K562 (cell line): Measurements from ENCODE around the gene KLF1. TPM values are rescaled to one million over a fixed set of nuclear protein-coding genes. Genes with fewer than 3 reads are reported as not detected.

ENCODE experiments used
- CBX2 ChIP-seq: fragments of 200-600 bp; sonication (generic); IDR thresholded peaks from one replicate; pipeline ENCODE4 v1.6.1; 2012; ENCODE audit warnings: mild to moderate bottlenecking, low read length, inconsistent platforms; ENCODE audit not compliant: insufficient read depth, poor library complexity, severe bottlenecking
- CBX3 ChIP-seq, 2 experiments: IDR thresholded peaks; 1 replicate in 1 of 2; 2 replicates in 1 of 2; pipeline ENCODE4 v1.6.1; 2012; ENCODE audit warnings: inconsistent platforms in 2 of 2, low read length in 2 of 2, borderline replicate concordance in 1 of 2, control low read depth in 1 of 2
- CGGBP1 ChIP-seq: fragments of 250-450 bp; sonication (Bioruptor Pico); IDR thresholded peaks from 2 replicates; pipeline ENCODE4 v1.9.0; 2021; ENCODE audit warnings: mild to moderate bottlenecking
- HDAC3 ChIP-seq: fragments of 450-650 bp; IDR thresholded peaks from 2 replicates; pipeline ENCODE4 v1.6.1; 2018; ENCODE audit warnings: borderline replicate concordance, mild to moderate bottlenecking, moderate library complexity; ENCODE audit not compliant: partially characterized antibody
- HNRNPK ChIP-seq: fragments of 200-400 bp; formaldehyde crosslinking; IDR thresholded peaks from one replicate; pipeline ENCODE4 v1.6.1; 2018; ENCODE audit warnings: mild to moderate bottlenecking, low read depth, low read length; ENCODE audit not compliant: poor library complexity, severe bottlenecking
- KDM2B ChIP-seq: fragments of 250-450 bp; sonication (Bioruptor Pico); IDR thresholded peaks from 2 replicates; pipeline ENCODE4 v1.8.0; 2021; ENCODE audit warnings: mild to moderate bottlenecking, moderate library complexity
- KDM5B ChIP-seq: fragments of 200-600 bp; sonication (generic); IDR thresholded peaks from 2 replicates; pipeline ENCODE4 v1.6.1; 2012; ENCODE audit warnings: low read depth, mild to moderate bottlenecking, moderate library complexity, low read length, control low read depth, inconsistent platforms; ENCODE audit not compliant: insufficient replicate concordance
- MAFG ChIP-seq: fragments of 450-650 bp; conservative IDR thresholded peaks from 2 replicates; pipeline ENCODE4 v1.6.1; 2016; ENCODE audit warnings: missing genetic modification characterization, missing compliant biosample characterization
- NR2C1 ChIP-seq, 2 experiments: fragments of 450-650 bp; IDR thresholded peaks; 2 replicates each; pipeline ENCODE4 v1.6.1; 2017; ENCODE audit warnings: mild to moderate bottlenecking in 2 of 2, antibody characterized with exemption in 1 of 2, inconsistent platforms in 1 of 2, missing compliant biosample characterization in 1 of 2, missing genetic modification characterization in 1 of 2
- NR3C1 ChIP-seq: sonication (generic); formaldehyde crosslinking; IDR thresholded peaks from 2 replicates; pipeline ENCODE4 v1.8.1; 2022; ENCODE audit warnings: missing genetic modification reagents
- NRF1 ChIP-seq, 2 experiments: fragments of 450-650 bp; IDR thresholded peaks in 1 of 2; conservative IDR thresholded peaks in 1 of 2; 2 replicates each; pipeline ENCODE4 v1.6.1; 2014; ENCODE audit warnings: mild to moderate bottlenecking in 2 of 2
- RBM14 ChIP-seq: fragments of 200-400 bp; formaldehyde crosslinking; IDR thresholded peaks from 2 replicates; pipeline ENCODE4 v1.6.1; 2018; ENCODE audit warnings: low read depth, mild to moderate bottlenecking, low read length, moderate library complexity, borderline replicate concordance; ENCODE audit not compliant: insufficient read depth
- STAT5A ChIP-seq: IDR thresholded peaks from 2 replicates; pipeline ENCODE4 v1.6.1; 2012; ENCODE audit warnings: low read length, inconsistent platforms, borderline replicate concordance
- TFAP4 ChIP-seq: sonication (generic); formaldehyde crosslinking; IDR thresholded peaks from 2 replicates; pipeline ENCODE4 v1.8.0; 2022; ENCODE audit warnings: missing genetic modification reagents, mild to moderate bottlenecking, moderate library complexity, borderline replicate concordance
- THAP7 ChIP-seq: fragments of 250-450 bp; sonication (Bioruptor Pico); IDR thresholded peaks from 2 replicates; pipeline ENCODE4 v1.5.0; 2021
- XRCC3 ChIP-seq: fragments of 450-650 bp; IDR thresholded peaks from 2 replicates; pipeline ENCODE4 v1.6.1; 2017; ENCODE audit warnings: mild to moderate bottlenecking, moderate library complexity
- YBX1 ChIP-seq: fragments of 450-650 bp; IDR thresholded peaks from 2 replicates; pipeline ENCODE4 v1.7.1; 2016; ENCODE audit warnings: mild to moderate bottlenecking
- ZNF140 ChIP-seq: fragments of 250-450 bp; sonication (Bioruptor Pico); IDR thresholded peaks from 2 replicates; pipeline ENCODE4 v1.8.0; 2021; ENCODE audit warnings: moderate library complexity, mild to moderate bottlenecking, inconsistent platforms
- ZNF143 ChIP-seq: sonication (generic); formaldehyde crosslinking; IDR thresholded peaks from 2 replicates; pipeline ENCODE4 v1.9.0; 2022; ENCODE audit warnings: mild to moderate bottlenecking, missing genetic modification reagents
- ZNF175 ChIP-seq: fragments of 200-800 bp; sonication (Bioruptor generic); IDR thresholded peaks from 2 replicates; pipeline ENCODE4 v1.6.1; 2016; ENCODE audit warnings: low read depth, mild to moderate bottlenecking, missing genetic modification characterization, missing compliant biosample characterization
- ZNF274 ChIP-seq: IDR thresholded peaks from 2 replicates; pipeline ENCODE4 v1.6.1; 2011; ENCODE audit warnings: low read depth, mild to moderate bottlenecking, low read length, moderate library complexity, borderline replicate concordance
- ZNF282 ChIP-seq: sonication (generic); formaldehyde crosslinking; IDR thresholded peaks from 2 replicates; pipeline ENCODE4 v1.8.1; 2023; ENCODE audit warnings: missing genetic modification reagents
- polyA plus RNA-seq, 8 experiments: library from polyadenylated mRNA; depleted of rRNA in 4 of 8; stranded (reverse) in 5 of 8; unstranded in 3 of 8; fragments of >200 nt; fragmentation: Nextera tagmentation in 2 of 8; fragmentation: Illumina TruSeq in 1 of 8; extraction: Ambion mirVana in 2 of 8; extraction: Trizol in 1 of 8; gene quantifications; 2 replicates each; pipeline versions ENCODE4 v1.2.1 to v1.2.3, GENCODE V29; 2011 to 2014; ENCODE audit warnings: inconsistent platforms in 1 of 8, missing spikeins in 1 of 8
- total RNA-seq, 7 experiments: library from RNA; depleted of rRNA in 6 of 7; stranded (reverse); fragments of >200 nt in 6 of 7; fragmentation: Illumina TruSeq in 2 of 7; extraction: Trizol in 2 of 7; gene quantifications; 2 replicates each; pipeline versions ENCODE4 v1.2.1 to v1.2.3, GENCODE V29; 2011 to 2021; ENCODE audit warnings: low replicate concordance in 1 of 7
- TF ChIP-seq, protein P1 (sequence below): sonication (generic); formaldehyde crosslinking; IDR thresholded peaks from 2 replicates; pipeline ENCODE4 v1.8.0; 2023; ENCODE audit warnings: mild to moderate bottlenecking, missing genetic modification reagents

Gene KLF1
- total and polyA plus RNA-seq, 9 of the 15 experiments (the other 6 are each of a cell fraction or from before 2014, with no cell fraction given), result 8.4 to 163 (median 47.3) TPM

DNA sequence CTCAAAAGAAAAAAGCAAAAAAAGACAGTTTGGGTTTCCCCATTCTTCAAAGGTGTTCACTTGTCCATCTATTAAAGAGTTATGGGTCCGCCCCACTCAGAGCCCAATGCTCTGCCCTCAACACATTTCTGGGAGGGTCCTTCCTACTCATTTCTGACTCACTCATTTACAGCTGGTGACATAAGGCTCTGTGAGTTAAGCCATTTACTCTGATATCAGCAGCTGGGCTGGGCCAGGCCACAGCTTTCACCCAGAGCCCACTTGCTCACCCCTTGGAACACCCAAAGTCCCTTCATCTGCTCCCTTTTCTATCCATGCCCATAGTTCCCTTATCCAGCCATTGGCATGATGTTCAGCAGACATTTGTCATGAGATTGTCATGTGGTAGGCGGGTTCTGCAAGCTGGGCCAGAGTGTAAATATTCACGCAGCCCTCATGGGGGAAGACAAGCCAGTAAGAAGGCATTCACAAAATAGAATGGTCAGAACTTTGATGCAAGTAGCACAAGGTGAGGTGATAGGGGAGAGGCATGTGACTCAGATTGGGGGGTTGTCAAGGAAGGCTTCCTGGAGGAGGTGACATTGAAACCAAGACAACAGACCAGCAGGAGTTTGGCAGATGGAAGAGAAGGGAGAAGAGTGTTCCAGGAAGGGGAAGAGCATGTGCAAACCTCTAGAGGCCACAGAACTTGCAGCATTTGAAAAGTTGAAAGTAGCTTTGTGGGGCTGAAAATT lies 42.8 kb downstream of the KLF1 start (continued):
- TF ChIP-seq KDM5B (no peak), CBX3 (IDR thresholded peaks at IDR 0.05; ENCODE audit: borderline replicate concordance in 1 of 2, low read length in 2 of 2) (no peak), ZNF143 (CRISPR knock-in tag) (no peak), XRCC3 (no peak), YBX1 (no peak), HDAC3 (no peak), MAFG (tag) (no peak), ZNF274 (no peak), NR3C1 (no peak), ZNF175 (CRISPR knock-in tag) (no peak), CBX2 (no peak), ZNF282 (CRISPR knock-in tag) (no peak), KDM2B (CRISPR knock-in tag) (no peak), ZNF140 (no peak), STAT5A (no peak), HNRNPK (no peak), NRF1 (conservative IDR thresholded peaks at IDR 0.05 in 1 of 2, IDR thresholded peaks at IDR 0.05 in 1 of 2) (no peak), CGGBP1 (no peak), RBM14 (no peak), NR2C1 (IDR thresholded peaks at IDR 0.05) (no peak), NR2C1 (tag; IDR thresholded peaks at IDR 0.05) (no peak), TFAP4 (CRISPR knock-in tag) (peak; percentile 43; the same call in 1 of the 2 replicates), THAP7 (CRISPR knock-in tag) (no peak)
- TF ChIP-seq, protein P1, sequence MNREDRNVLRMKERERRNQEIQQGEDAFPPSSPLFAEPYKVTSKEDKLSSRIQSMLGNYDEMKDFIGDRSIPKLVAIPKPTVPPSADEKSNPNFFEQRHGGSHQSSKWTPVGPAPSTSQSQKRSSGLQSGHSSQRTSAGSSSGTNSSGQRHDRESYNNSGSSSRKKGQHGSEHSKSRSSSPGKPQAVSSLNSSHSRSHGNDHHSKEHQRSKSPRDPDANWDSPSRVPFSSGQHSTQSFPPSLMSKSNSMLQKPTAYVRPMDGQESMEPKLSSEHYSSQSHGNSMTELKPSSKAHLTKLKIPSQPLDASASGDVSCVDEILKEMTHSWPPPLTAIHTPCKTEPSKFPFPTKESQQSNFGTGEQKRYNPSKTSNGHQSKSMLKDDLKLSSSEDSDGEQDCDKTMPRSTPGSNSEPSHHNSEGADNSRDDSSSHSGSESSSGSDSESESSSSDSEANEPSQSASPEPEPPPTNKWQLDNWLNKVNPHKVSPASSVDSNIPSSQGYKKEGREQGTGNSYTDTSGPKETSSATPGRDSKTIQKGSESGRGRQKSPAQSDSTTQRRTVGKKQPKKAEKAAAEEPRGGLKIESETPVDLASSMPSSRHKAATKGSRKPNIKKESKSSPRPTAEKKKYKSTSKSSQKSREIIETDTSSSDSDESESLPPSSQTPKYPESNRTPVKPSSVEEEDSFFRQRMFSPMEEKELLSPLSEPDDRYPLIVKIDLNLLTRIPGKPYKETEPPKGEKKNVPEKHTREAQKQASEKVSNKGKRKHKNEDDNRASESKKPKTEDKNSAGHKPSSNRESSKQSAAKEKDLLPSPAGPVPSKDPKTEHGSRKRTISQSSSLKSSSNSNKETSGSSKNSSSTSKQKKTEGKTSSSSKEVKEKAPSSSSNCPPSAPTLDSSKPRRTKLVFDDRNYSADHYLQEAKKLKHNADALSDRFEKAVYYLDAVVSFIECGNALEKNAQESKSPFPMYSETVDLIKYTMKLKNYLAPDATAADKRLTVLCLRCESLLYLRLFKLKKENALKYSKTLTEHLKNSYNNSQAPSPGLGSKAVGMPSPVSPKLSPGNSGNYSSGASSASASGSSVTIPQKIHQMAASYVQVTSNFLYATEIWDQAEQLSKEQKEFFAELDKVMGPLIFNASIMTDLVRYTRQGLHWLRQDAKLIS (CRISPR knock-in tag), result no peak
